RKO (cell line): ENCODE results near the gene NPAS3.

ENCODE experiments used
- DNase-seq: peaks from one replicate; pipeline ENCODE4 v3.0.0-alpha.2; 2016; ENCODE audit warnings: low spot score

NPAS3 gene

GRCh38 chr14:33016613-33017012, 77.9 kb downstream of the NPAS3 start:
- DNase-seq = no peak

- DNase-seq = no peak
Observed at GRCh38 chr14:33017016-33017415, 78.3 kb downstream of the NPAS3 start.

- DNase-seq = no peak
Observed at GRCh38 chr14:33019346-33019745, 80.7 kb downstream of the NPAS3 start.

GRCh38 chr14:33026850-33027430, 88.3 kb downstream of the NPAS3 start:
- DNase-seq = no peak

GRCh38 chr14:33029511-33029910, 90.8 kb downstream of the NPAS3 start:
- DNase-seq = no peak

- no peak for DNase-seq
Observed at GRCh38 chr14:33030386-33030785, 91.7 kb downstream of the NPAS3 start.

GRCh38 chr14:33035416-33036194, 96.9 kb downstream of the NPAS3 start:
- DNase-seq = no peak

GRCh38 chr14:33039311-33039710, 100.6 kb downstream of the NPAS3 start:
- DNase-seq = no peak

- no peak for DNase-seq
Observed at GRCh38 chr14:33040372-33041140, 101.9 kb downstream of the NPAS3 start.

- no peak for DNase-seq
Observed at GRCh38 chr14:33042591-33042990, 103.9 kb downstream of the NPAS3 start.

- no peak for DNase-seq
Observed at GRCh38 chr14:33045760-33046159, 107.1 kb downstream of the NPAS3 start.

GRCh38 chr14:33052943-33053342, 114.3 kb downstream of the NPAS3 start:
- no peak for DNase-seq

- DNase-seq = no peak
Observed at GRCh38 chr14:33056213-33056612, 117.5 kb downstream of the NPAS3 start.

- no peak for DNase-seq
Observed at GRCh38 chr14:33057585-33057984, 118.9 kb downstream of the NPAS3 start.

- DNase-seq = no peak
Observed at GRCh38 chr14:33061667-33062325, 123.1 kb downstream of the NPAS3 start.

- DNase-seq = no peak
Observed at GRCh38 chr14:33062476-33062875, 123.8 kb downstream of the NPAS3 start.

GRCh38 chr14:33062881-33063280, 124.2 kb downstream of the NPAS3 start:
- DNase-seq = no peak

GRCh38 chr14:33063521-33063920, 124.8 kb downstream of the NPAS3 start:
- no peak for DNase-seq

GRCh38 chr14:33065634-33066033, 127.0 kb downstream of the NPAS3 start:
- DNase-seq = no peak

- DNase-seq = no peak
Observed at GRCh38 chr14:33068040-33068439, 129.4 kb downstream of the NPAS3 start.

- DNase-seq = no peak
Observed at GRCh38 chr14:33068626-33069025, 129.9 kb downstream of the NPAS3 start.

GRCh38 chr14:33070475-33070874, 131.8 kb downstream of the NPAS3 start:
- DNase-seq = no peak

- DNase-seq = no peak
Observed at GRCh38 chr14:33073023-33073422, 134.3 kb downstream of the NPAS3 start.
